Hematopoietic multipotent progenitor cell treated with erythropoietin and hydrocortisone succinate and interleukin-3 and kit ligand, for 17 days (in vitro differentiated cells): Measurements from ENCODE around the gene MAP2K3.

Experiments used
- DNase-seq: peaks from one replicate; pipeline ENCODE4 v3.0.0-alpha.2; 2015; ENCODE audit warnings: low spot score

The MAP2K3 gene

DNA sequence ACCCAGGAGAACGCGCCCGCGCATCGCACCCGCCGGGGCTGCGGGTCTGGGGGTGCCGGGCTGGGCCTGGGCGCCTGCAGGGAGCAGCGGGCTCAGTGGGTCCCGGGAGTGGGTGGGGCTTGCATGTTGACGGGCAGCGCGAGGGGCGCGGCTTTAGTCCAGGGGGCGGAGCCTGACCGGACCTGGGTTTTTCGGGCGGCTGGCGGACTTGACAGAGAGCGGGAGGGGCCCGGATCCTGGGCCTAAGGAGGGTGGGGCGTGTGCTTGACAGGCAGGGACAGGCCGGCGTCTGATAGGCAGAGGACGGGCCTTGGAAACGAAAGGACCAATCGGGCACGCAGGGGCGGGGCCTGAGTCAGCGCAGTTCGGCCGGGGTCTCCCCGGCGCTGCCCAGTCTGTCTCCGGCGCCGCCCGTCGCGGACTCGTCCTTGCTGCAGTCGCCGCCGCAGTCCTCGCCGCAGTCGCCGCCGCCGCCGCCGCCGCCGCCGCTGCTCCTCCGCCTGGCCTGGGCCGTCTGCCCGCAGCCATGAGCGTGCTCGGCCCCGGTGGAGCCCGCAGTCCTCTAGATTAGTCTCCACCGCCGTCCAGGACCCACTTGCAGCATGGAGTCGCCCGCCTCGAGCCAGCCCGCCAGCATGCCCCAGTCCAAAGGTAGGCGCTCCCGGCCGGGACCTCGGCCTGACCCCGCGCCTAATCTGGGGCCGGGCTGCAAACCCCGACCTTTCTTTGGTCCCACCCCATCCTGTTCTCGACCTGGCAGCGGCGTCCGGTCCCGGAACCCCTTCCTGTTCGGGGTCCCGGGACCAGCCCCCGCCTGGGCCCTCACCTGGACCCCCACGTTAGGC, at the start of gene MAP2K3:
Gene MAP2K3, plus strand, starts transcription at position 393 of the 845 bp plus-strand sequence. Its CDS starts 210 bp downstream, at position 603.
- DNase-seq, result peak; percentile 99

GRCh38 chr17:21235921-21236320, 48.6 kb upstream of the MAP2K3 start:
- DNase-seq, result no peak

DNA sequence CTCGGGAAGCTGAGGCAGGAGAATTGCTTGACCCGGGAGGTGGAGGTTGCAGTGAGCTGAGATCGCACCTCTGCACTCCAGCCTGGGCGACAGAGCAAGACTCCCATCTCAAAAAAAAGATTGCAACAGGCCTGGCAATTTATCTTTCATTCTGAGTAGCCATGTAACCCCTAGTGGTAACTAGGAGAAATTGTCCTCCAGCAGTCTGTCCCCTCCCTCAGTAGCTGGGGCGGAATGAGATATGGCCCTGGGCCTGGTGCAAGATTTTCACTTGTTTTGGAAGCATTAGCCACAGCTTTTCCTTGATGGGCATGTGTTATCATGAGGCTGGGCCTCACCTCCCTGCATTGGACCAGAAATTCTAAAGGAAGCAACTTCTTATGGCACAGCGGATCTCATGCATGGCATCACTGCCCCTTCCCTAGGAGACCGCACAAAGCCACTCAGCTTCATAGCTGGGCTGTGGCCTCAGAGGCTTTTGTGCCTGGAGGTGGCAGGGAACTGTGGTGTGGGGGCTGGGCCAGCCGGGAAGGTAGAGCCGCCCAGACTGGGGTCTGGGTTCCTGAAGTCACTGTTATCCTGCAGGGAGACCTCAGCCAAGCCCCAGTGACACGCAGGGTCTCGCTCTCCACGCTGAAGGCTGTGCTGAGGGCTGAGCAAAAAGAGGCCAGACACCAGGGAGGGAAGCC, 44.7 kb upstream of the MAP2K3 start:
- DNase-seq, result peak; percentile 76

DNA sequence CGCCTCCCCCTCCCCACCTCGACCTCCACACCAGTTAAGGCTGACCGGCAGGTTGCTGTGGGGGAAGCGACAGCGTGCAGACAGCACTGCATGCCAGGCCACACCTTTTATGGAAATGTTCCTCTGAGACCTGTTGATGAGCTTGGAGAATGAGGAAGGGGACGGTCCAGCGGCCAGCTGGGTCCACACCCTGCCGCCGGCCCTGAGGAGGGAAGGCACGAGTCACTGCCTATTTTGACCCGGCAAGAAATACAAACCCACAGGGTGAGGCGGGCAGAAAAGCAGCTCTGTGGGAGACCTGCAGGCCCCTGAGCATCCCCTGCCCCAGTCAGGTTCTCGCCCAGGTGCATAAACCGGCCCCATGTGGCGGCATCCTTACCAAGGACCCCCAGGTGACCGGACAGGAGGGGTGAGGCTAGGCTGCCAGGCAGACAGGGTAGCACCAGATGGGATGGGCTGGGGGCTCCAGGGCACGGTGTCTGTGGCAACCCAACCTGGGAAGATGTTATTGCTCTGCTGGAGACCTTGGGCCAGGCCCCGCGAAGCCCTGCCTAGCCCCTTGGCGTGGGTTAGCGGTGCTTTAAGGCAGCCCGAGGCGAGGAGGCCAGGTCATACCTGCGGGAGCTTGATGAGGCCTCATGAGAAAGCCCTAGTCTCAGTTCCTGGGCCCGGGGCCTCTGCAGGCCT, 44.0 kb upstream of the MAP2K3 start:
- no peak for DNase-seq

DNA sequence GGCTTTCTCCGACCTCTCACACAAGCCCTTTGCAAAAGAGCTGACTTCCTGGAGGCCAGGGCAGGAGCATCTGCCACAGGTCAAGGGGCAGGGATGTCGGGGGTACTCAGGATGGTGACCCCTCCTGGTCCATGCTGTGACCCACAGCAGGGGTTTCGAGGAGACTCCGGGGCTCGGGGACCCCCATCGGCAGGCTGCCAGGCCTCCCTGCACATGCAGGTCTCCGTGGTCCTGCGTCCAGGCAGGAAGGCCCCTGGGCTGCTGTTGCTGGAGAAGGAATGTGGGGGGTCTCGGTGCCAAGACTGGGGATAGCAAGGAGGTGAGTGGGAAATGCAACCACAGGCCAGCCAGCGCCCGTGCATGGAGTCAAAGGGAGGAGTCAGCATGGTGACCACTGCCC, 42.9 kb upstream of the MAP2K3 start:
- no peak for DNase-seq

- no peak for DNase-seq
Observed at GRCh38 chr17:21242026-21242697, 42.3 kb upstream of the MAP2K3 start.

GRCh38 chr17:21242780-21243515, 41.6 kb upstream of the MAP2K3 start:
- DNase-seq, result no peak

GRCh38 chr17:21243516-21244303, 40.8 kb upstream of the MAP2K3 start:
- DNase-seq, result no peak

GRCh38 chr17:21245639-21246084, 38.8 kb upstream of the MAP2K3 start:
- no peak for DNase-seq

DNA sequence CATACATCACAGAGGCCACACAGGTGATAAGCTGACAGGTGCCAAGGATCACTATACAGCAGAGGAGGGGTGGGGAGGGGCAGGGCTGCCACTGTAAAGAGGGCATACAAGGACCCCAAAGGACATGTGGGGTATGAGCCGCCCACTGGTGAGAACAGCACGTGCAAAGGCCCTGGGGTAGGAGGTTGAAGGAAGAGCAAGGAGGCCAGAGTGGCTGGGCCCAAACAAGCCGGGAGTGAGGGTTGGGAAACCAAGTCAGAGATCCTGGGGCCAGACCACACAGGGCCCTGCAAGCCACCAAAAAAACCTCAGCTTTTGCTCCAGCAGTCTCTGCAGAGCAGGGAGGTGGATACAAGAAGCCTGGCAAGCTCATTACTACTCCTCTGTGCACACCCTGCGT, 37.8 kb upstream of the MAP2K3 start:
- DNase-seq, result no peak

GRCh38 chr17:21247552-21248258, 36.8 kb upstream of the MAP2K3 start:
- peak; percentile 55 for DNase-seq

- DNase-seq, result peak; percentile 70
Observed at GRCh38 chr17:21248500-21248899, 36.0 kb upstream of the MAP2K3 start.

DNA sequence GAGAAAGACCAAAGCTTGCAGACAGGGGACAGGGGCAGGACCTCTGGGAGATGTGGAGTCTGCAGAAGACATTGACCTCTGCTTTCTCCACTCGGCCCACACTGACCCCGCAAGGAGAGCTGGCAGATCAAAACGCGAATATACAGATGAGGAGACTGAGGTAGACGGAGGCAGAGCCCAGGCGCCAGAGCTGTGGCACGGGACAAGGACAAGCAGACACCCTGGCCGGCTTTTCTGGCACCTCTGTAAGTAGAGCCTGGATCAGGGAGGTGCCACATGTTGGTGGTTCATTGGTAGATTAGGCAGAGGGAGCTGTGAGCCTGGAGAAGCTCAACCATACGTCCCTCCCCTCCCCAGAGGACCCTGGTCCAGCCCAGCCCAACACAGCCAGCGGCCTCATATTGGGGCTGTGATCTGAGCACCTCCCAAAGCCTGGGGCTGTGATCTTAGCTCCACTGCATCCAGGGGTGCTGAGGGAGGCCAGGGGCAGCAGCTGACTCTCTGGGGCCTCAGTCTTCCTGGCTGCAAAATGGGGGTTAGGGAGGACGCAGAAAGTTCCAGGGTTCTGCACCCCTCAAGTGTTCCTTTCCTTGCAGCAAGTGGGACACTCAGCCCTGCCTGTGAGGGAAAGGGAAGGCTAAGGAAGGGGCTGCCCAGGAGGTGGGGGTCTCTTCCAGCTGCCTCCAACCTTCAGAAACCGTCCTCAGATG, 35.3 kb upstream of the MAP2K3 start:
- peak; percentile 54 for DNase-seq

GRCh38 chr17:21249920-21250703, 34.4 kb upstream of the MAP2K3 start:
- peak; percentile 60 for DNase-seq

DNA sequence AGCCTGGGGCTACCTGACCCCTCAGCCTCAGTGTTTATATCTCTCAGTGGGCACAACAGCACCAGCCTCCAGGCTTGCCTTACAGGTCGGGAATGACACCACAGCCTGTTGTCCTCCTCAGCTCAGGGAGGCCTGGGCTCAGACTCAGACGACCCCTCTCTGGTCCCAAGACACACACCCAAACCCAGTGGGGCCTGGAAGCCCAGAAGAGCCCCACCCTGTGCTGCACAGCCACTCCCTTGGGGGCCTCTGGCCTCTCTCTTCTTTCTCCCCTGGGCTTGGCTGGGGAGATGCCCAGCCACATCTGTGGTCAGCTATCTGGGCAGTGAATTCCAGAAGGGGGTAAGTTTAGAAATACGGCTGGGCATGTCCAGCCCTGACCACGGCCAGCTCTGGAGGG, 33.7 kb upstream of the MAP2K3 start:
- DNase-seq, result peak; percentile 63

DNA sequence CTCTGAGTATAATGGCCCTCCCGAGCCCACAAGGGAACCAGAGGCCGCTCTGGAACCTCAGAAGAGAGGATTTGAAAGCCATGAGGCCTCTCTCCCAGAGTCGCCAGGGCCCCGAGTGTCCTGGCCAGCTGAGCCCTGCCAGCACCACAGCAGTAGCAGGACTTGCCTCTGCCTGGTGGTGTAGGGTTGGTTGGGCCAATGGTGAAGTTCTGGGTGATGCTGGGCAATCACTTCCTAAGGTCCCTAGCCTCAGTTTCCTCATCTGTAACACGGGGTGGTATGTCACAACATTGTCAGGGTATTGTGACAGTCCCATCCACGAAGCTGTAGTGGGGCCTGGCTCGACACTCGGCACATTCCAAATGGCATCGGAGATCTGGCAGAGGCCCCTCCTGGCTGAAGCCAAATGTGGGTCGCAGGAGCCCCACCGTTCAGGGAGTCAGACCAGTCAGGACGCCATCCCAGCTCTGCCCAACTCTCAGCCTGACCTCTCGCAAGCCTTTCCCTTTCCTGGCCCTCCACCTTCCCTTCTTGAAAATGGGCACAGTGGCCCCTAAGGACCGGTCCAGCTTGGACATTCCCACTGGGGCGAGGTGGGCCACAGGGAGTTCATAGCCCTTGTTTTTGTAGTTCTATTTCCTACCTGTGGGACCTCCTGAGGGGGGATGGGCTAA, 33.0 kb upstream of the MAP2K3 start:
- DNase-seq, result peak; percentile 56

DNA sequence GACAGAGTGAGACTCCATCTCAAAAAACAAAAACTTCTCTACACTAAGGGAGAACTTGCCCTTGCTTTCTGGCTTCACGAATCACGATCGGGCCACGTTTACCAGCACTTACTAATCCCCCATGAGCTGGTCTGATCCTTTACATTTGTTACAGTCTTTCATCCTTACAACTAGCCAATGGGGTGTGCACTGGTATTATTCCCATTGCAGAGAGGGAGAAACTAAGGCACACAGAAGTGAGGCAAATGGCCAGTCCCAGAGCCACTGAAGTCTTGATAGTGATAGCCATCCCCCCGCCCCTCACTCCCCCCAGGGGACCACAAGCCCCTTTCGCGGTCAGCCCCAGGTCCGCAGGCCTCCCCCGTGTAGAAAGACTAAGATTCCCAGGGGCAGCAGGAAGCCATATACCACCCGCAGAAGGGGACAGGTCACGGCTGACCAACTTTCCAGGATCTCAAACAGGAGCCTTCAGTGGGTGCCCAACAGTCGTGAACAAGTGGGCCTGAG, 32.2 kb upstream of the MAP2K3 start:
- peak; percentile 53 for DNase-seq
